Umbilical cord (tissue), 2 donors: ENCODE measurements around the gene TPCN2. TPM values are rescaled to one million over a fixed set of nuclear protein-coding genes. Genes with fewer than 3 reads are reported as not detected.
A peak's percentile ranks its signal among the peaks of the same experiment; 100 is the strongest.
"Not testable (repeated sequence)": the region's sequence is repeated elsewhere in the genome, so short reads cannot be mapped to it uniquely, and the experiment has no call there.

Experiments used
- DNase-seq: peaks from one replicate; pipeline ENCODE4 v3.0.0-alpha.2; 2015; ENCODE audit warnings: low spot score
- total RNA-seq: library from RNA; depleted of rRNA; stranded (reverse); fragments of >200 nt; gene quantifications from one replicate; pipeline ENCODE4 v1.2.3, GENCODE V29; 2014; ENCODE audit warnings: low replicate concordance; ENCODE audit not compliant: insufficient read depth

TPCN2 gene
- total RNA-seq, 1 donor from 2014 or later: 11.3 TPM

DNA sequence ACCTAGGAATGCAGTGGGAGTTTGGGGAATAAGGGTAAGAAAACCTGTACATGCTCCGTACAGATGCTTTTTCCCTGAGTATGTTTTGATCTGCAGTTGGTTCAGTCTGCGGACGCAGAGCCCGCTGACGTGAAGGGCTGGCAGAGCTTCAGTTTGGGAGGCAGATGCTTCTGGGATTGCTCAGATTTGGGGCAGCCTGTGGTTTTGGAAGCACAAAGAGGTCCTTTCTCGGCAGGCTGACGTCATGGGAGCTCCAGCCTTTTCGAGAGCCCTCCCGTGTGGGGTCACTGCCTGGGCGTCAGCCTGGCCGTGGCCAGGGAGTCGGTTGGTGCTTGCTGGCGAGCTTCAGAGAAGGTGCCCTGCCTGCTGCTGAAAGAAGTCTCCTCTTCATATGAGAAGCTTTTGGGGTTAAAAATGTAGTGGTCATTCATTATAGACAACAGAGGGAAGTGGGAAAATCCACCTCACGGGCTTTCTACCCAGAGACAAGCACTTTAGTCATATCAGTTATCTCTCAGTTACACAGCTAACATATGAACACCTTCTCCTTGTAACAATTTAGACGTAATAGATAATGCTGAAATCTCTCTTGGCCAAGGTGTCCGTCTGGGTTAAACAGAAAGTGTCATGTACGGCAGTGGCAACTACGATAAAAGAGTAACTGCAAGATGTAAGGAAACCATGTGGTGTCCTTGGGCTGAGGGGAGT lies 26.8 kb downstream of the TPCN2 start:
- no peak for DNase-seq

DNA sequence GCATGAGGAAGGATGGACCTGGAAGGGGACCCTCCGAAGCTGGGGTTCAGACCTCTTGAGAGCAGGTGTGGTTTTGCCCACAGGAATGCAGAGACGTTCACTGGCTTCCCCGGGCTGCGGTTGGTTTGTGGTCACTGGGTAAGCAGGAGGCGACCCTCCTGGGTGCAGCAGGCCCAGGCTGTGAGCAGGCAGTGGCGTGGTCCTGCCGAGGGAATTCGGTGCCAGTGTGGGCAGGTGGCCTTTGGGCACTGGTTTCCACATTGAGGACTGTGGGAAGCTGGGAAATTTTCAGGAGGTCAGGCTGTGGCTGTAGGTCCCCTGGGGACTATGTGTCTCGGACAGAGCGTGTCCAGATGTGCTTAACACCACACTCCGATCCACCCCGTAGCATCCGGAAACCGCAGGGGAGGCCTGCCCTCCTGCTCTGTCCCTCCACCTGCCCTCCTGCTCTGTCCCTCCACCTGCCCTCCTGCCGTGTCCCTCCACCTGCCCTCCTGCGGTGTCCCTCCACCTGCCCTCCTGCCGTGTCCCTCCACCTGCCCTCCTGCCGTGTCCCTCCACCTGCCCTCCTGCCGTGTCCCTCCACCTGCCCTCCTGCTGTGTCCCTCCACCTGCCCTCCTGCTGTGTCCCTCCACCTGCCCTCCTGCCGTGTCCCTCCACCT lies 27.5 kb downstream of the TPCN2 start:
- no peak for DNase-seq

DNA sequence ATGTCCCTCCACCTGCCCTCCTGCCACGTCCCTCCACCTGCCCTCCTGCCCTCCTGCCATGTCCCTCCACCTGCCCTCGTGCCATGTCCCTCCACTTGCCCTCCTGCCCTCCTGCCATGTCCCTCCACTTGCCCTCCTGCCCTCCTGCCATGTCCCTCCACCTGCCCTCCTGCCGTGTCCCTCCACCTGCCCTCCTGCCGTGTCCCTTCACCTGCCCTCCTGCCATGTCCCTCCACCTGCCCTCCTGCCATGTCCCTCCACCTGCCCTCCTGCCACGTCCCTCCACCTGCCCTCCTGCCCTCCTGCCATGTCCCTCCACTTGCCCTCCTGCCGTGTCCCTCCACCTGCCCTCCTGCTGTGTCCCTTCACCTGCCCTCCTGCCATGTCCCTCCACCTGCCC lies 28.2 kb downstream of the TPCN2 start:
- not testable (repeated sequence) for DNase-seq

DNA sequence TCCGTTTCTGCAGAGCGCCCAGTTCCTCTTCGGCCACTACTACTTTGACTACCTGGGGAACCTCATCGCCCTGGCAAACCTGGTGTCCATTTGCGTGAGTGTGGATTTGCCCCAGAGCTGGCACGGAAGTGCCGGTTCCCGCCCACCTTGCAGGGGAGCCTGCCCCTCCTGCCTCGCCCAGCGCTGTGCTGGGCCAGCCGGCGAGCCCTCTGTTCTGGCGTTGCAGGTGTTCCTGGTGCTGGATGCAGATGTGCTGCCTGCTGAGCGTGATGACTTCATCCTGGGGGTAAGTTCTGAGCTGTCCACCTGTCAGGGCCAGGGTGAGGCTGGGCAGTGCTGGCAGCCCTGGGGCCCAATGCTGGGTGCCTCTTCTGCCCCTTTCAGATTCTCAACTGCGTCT lies 29.8 kb downstream of the TPCN2 start:
- DNase-seq: no peak

DNA sequence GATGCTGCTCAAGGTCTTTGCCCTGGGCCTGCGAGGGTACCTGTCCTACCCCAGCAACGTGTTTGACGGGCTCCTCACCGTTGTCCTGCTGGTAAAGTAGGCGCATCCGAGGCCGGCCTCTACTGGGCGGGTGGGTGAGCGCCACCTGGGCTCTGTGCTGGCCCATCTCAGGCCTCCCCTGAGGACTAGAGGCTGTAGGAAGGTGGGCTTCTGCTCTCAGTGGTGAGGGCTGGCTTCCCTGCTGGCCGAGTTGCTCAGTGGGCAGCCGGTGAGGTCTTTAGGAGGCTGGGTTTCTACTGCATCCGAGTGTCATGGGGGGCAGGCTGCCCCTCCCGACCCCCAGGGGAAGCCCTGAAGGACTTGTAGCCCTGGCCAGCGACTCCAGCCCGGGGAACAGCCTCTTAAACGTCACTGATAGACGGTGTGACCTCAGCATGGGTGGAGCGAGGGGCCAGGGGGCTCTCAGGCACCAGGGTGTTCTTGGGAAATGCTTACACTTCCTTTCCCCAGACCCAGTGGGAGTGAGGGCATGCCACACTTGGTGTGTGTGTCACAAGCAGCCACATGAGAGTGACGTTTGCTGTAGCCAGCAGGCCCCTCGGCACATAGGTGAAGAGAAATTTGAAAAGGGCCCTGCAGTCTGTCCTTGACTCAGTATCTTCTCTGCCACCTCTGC lies 30.3 kb downstream of the TPCN2 start:
- no peak for DNase-seq

DNA sequence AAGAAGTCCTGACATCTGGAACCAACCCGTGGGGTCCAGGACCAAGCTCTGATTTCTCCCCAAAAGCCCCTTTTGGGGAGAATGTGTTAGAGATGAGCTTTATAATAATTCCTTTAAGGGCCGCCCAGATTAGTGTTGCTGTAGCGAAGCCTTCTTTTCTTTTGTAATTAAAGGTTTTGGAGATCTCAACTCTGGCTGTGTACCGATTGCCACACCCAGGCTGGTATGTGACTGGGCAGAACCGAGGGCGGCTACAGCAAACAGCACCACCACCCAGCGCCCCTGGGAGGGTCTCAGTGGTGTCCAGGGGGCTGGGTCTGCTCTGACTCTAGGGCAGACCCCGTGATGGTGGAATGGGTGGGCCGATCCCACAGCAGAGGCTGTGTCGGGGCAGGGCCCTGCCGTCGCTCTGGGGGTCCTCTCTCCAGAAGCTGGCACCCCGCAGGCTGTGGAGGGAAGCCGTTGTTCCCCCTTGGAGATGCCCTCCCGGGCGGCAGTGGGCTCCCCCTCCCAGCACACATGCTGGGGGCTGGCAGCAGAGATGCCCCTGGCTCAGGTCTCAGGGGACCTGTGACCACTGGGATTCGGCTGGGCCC lies 31.0 kb downstream of the TPCN2 start:
- DNase-seq: no peak

DNA sequence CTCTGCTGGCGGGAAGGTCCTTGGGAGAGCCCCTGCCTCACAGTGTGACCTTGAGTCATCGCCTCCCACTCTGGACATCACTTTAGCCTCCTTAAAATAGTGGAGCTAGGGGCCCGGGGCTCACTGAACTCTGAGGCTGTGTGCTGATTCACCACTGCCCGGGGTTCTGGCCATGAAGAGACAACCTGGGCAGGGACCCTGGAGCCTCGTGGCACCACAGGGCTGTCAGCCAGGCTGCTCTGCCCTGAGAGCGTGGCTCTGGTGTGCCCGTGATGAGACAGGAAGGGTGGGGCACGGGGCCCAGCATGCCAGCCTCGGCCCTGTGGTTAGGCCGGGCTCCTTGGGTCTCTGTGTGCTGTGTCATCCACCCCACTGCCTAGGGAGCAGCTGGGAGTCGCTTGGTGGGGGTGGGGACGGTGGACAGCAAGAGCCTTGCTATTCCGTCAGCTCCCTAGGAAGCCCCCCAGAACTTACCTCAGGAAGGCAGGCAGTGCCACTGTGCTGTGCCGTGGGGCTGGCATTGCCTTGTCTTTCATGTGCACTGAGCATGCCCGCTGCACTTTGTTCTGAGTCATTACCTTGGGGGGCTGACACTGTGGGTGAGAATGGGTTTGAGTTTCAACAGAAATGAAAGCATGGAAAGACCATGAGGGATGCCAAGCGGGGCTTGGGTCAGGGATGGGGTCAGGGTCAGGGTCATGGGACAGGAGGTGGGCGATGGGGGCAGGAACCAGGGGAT lies 31.7 kb downstream of the TPCN2 start:
- no peak for DNase-seq

DNA sequence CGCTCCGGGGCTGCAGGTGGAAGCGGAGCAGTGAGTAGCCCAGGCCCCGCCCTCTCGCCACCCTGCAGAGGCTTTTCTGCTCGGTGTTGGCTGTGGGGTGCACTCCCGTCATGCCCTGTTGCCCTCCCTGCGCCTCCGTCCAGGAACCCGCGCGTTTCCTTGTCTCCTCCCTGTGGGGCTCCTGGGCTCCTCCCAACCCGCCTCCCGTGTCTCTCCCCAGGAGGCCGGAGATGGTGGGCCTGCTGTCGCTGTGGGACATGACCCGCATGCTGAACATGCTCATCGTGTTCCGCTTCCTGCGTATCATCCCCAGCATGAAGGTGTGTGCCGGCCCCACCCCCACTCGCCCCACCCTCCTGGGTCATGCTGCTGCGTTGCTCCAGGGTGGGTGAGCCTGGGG lies 32.4 kb downstream of the TPCN2 start:
- no peak for DNase-seq

DNA sequence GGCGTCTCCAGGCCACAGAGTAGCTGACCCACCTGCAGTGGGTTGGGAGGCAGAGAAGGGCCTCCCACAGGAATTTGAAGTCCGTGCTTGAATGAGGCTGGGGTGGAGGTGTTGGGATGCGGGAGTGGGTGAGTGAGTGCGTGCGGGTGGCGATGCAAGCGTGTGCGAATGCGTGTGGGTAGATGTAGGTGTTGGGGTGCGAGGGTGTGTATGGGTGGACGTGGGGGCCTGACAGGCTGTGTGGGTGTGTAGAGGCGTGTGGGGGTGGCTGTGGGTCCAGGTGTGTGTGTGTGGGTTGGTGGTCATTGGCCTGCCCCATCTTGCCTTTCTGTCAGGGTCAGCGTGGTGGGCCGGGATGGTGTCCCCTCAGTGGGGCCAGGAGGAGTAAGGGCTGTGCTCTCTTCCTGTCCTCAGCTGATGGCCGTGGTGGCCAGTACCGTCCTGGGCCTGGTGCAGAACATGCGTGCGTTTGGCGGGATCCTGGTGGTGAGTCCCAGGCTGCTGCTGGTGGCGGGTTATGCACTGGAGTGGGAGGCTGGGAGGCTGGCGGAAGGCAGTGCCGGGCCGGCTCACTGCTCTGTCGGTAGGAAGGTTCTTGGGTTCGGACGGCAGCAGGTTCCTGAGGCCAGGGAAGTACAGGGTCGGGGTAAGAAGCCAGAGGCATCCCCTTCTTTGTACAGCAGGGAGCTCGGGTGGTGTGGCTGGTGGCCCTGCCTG lies 35.0 kb downstream of the TPCN2 start:
- no peak for DNase-seq

DNA sequence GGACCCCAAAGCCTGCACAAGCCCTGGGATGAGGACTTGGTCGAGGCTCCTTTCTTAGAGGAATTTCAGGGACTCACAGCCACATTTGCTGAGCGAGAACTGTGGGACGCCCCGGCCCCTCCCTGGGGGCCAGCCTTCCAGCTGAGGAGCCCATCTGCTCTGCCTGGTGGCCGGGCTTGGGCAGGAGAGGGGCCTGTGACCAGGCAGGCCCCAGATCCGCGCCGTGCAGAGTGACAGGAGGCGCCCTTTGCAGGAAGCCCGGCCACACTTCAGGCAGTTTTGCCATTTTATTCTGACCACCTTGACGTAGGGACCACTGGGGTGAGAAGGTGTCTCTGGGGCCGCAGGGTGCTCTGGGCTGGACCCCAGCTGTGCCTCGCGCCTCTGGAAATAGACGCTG lies 35.6 kb downstream of the TPCN2 start:
- no peak for DNase-seq

DNA sequence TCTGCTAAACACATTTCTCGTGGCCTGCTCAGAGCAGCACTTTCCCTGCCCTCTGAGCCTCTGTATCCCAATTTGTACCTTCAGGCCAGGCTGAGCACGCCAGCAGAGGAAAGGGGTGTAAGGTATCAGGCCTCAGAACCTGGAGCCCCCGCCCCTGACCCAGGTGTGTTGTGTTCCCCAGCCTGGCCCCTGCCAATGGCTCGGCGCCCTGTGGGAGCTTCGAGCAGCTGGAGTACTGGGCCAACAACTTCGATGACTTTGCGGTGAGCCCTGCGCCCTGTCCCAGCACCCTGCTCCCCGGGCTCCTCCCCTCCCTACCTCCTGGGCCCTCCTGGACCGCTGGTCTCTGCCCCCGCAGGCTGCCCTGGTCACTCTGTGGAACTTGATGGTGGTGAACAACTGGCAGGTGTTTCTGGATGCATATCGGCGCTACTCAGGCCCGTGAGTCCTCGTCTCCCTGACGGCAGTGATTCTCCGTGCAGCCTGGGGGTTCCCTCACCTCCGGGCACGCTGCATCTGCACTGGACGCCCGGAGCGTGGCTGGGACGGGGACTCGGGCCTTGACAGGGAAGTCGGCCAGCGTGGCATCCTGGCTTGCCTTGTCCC lies 36.9 kb downstream of the TPCN2 start:
- no peak for DNase-seq

DNA sequence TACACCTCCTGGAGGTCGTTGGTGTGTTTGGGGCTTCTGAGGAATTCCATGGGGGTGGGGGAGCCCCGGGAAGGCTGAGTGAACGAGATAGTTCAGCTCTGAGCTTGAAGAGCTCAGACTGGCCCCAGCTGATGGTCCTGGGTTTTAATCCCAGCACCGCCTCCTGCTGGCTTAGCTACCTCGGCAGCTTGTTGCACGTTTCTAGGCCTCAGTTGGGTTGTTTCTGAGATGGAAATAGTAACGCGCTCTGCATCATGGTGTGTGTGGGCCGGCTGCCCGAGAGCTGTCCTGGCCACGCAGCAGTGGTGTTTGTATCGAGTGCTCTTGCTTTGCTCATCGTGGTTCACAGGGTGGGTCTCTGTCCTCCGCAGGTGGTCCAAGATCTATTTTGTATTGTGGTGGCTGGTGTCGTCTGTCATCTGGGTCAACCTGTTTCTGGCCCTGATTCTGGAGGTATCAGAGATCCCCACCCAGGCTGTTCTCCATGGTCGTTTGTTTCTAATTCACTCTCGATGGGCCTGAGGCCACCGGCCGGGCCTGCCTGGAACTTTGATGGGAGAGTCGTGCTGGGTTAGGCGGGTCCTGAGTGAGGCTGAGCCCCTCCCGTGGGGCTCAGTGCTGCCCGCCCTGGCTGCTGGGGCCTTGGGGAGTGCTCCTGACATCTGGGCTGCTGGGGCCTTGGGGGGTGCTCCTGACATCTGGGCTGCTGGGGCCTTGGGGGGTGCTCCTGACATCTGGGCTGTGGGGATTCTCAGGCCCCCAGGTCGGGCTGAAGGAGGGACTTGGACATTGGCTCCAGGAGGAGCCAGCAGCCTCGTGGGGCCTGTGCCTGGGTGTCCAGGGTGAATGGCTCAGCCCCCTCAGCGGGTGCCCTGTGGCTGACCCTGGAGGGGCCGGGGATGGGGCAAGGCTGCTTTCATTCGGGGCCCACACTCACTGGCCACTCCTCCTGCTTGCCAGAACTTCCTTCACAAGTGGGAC lies 37.7 kb downstream of the TPCN2 start:
- no peak for DNase-seq

DNA sequence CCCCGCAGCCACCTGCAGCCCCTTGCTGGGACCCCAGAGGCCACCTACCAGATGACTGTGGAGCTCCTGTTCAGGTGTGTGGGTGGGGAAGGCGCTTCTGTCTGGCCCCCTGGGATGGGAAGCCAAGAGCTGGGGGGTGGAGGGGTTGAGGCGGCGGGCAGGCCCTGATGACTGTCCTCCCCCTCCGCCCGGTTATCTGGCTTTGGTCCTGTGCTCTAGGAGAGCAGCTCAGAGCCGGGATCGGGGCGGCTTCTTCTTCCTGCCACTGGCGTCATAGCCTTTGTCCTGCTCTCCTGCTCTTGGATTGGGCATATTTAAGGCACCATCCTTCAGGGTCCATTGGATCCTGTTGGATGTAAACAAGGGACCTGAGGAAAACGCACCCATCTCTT lies 38.4 kb downstream of the TPCN2 start:
- no peak for DNase-seq

DNA sequence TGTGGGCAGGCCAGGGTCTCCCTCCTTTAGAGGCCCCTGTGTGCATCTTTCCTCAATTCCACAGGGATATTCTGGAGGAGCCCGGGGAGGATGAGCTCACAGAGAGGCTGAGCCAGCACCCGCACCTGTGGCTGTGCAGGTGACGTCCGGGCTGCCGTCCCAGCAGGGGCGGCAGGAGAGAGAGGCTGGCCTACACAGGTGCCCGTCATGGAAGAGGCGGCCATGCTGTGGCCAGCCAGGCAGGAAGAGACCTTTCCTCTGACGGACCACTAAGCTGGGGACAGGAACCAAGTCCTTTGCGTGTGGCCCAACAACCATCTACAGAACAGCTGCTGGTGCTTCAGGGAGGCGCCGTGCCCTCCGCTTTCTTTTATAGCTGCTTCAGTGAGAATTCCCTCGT lies 39.1 kb downstream of the TPCN2 start:
- no peak for DNase-seq

DNA sequence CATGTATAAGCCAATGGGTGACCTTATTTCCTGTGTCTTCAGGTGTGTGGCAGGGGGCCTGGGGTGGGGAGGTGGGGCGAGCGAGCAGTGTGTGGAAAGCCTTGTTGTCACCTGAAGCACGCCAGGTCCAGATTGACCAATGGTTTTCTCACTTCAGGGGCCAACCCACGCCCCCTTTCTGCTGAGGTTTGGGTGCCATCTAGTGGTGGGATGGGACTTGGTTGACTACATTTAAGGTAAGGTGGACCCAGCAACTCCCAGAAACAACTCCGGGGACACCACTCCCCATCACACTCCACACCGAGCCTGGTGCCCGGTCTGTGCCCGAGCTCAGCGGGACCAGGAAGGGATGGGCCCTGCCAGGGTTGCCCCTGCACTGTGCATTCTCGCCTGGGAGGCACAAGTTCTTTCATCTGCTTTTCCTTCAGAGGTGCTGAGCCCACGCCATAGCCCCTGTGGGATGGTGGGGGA lies 40.0 kb downstream of the TPCN2 start:
- peak; percentile 74 for DNase-seq

DNA sequence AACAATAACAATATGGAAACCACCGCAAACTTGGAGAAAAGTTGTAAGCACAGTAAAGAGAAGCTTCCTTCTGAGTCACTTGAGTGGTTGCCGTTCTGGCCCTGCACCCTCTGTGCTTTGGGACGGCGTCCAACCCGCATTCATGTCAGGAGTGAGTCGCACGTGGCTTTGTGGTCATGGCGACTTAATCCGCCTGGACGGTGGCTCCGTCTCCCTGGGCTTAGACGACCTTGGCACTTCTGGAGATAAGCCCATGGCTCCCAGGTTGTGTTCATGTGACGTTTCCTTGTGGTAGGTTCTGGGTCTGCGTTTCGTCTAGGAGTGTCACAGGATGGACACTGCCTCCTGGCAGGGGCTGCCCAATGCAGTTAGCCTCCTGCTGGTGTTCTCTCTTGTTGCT lies 40.5 kb downstream of the TPCN2 start:
- DNase-seq: no peak

DNA sequence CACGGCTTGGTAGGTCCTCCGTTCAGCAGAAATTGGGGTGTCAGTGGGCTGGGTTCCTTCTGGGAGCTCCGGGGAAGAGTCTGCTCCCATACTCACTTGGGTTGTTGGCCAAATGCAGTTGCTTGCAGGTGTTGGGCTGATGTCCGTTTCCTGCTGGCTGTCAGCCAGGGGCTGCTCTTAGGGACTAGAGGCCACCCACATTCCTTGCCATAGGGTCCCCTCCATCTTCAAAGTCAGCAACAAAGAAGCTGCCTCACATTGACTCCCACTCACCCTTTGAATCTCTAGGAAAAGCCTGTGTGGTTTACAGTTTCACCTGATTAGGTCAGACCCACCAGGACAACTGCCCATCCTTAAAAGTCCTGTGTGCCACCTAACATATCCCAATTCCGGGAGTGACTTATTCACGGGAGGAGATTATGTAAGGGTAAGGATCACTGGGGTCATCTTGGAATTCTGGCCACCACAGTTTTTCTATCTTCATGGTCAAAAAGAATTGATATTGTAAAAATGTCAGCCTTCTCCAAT lies 43.0 kb downstream of the TPCN2 start:
- no peak for DNase-seq

DNA sequence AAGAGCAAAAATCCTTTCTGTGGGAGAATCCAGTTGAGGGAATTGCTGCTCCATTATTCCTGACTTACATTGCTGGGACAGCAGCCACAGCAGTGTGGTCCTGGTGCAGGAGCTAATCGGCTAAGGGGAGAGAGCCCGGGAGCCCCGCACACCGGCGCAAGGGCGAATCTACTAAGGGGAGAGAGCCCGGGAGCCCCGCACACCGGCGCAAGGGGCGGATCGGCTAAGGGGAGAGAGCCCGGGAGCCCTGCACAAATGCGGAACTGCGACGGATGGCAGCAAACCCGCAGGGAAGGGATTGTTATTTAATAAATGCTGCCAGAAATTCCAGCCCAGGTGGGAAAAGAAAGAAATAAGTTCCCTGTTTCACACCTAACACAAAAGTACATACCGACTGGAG lies 43.5 kb downstream of the TPCN2 start:
- no peak for DNase-seq

DNA sequence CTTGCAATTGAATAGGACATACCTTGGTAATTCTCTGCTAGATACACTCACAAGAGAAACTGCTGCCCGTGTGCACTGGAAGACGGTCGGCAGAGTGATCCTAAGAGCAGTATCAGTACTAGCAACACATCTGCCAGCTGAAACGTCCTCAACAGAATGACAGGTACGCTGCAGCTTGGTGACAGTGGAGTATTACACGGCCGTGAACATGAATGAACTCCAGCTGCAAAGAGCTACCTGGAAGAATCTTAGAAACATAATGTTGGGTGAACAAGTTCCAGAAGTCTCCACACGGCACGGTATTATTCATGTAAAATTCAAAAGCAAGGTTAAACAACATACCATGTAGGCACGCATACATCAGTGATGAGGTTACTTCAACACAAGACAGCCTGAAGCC lies 44.4 kb downstream of the TPCN2 start:
- DNase-seq: no peak
